DND-41 (cell line): ENCODE data around the gene RFTN1.
"Not testable (repeated sequence)": the region's sequence is repeated elsewhere in the genome, so short reads cannot be mapped to it uniquely, and the experiment has no call there.

ENCODE experiments used
- ATAC-seq: fragments of 200-7000 bp; cut with Tn5 transposase; 3 replicates; pipeline ENCODE4 v1.9.1; 2021; ENCODE audit warnings: low read depth; ENCODE audit not compliant: insufficient read depth
- DNase-seq: peaks from one replicate; pipeline ENCODE4 v3.0.0-alpha.2; 2020
- H2AFZ ChIP-seq: 2 replicates; pipeline ENCODE4 v1.6.0; 2012; ENCODE audit warnings: low read depth, low read length
- H3K27ac ChIP-seq: 2 replicates; pipeline ENCODE4 v1.5.1; 2012; ENCODE audit warnings: low read length, inconsistent platforms
- H3K27me3 ChIP-seq: fragments of 200-600 bp; sonication (generic); 2 replicates; pipeline ENCODE4 v1.6.0; 2012; ENCODE audit warnings: low read length, mild to moderate bottlenecking, inconsistent platforms; ENCODE audit not compliant: insufficient read depth, poor library complexity
- H3K36me3 ChIP-seq: 2 replicates; pipeline ENCODE4 v1.5.1; 2012; ENCODE audit warnings: low read length, inconsistent platforms; ENCODE audit not compliant: insufficient read depth
- H3K4me1 ChIP-seq: 2 replicates; pipeline ENCODE4 v1.5.1; 2012; ENCODE audit warnings: mild to moderate bottlenecking, low read length; ENCODE audit not compliant: insufficient read depth
- H3K4me2 ChIP-seq: 2 replicates; pipeline ENCODE4 v1.6.0; 2012; ENCODE audit warnings: mild to moderate bottlenecking, moderate library complexity, low read length, inconsistent platforms; ENCODE audit not compliant: insufficient read depth
- H3K4me3 ChIP-seq, 2 experiments: fragments of 200-600 bp in 1 of 2; shearing (Covaris generic) in 1 of 2; 2 replicates each; pipeline ENCODE4 v1.5.1; 2012 to 2016; ENCODE audit warnings: inconsistent platforms in 2 of 2, low read length in 2 of 2, mild to moderate bottlenecking in 2 of 2, low read depth in 1 of 2, moderate library complexity in 1 of 2
- H3K79me2 ChIP-seq: 2 replicates; pipeline ENCODE4 v1.6.0; 2012; ENCODE audit warnings: low read length, inconsistent platforms; ENCODE audit not compliant: insufficient read depth
- H3K9ac ChIP-seq: 2 replicates; pipeline ENCODE4 v1.6.0; 2012; ENCODE audit warnings: low read depth, mild to moderate bottlenecking, inconsistent platforms, low read length, moderate library complexity
- H3K9me3 ChIP-seq: 2 replicates; pipeline ENCODE4 v1.5.1; 2012; ENCODE audit warnings: low read length, moderate library complexity, mild to moderate bottlenecking, inconsistent platforms; ENCODE audit not compliant: insufficient read depth, severe bottlenecking
- H4K20me1 ChIP-seq: 2 replicates; pipeline ENCODE4 v1.6.0; 2012; ENCODE audit warnings: low read length; ENCODE audit not compliant: insufficient read depth
- CTCF ChIP-seq: IDR thresholded peaks from 2 replicates; pipeline ENCODE4 v1.5.1; 2012; ENCODE audit warnings: borderline replicate concordance, low read length, moderate library complexity, mild to moderate bottlenecking; ENCODE audit not compliant: poor library complexity, severe bottlenecking; ENCODE audit errors: extremely low read depth
- EZH2 ChIP-seq: IDR thresholded peaks from 3 replicates; pipeline ENCODE4 v1.6.1; 2012; ENCODE audit warnings: borderline replicate concordance, low read depth, mild to moderate bottlenecking, moderate library complexity, low read length, inconsistent platforms; ENCODE audit not compliant: severe bottlenecking

The RFTN1 gene

GRCh38 chr3:16313886-16314645 is 199.4 kb downstream of the RFTN1 start:
- H4K20me1 ChIP-seq = no peaks in the 10 kb centered on the region
- H3K79me2 ChIP-seq = peaks cover 50% of the 10 kb centered on the region
- no peak overlapping the region for H2AFZ ChIP-seq
- TF ChIP-seq CTCF (no peak), EZH2 (no peak)
- peak overlapping the region; percentile 48 for H3K9ac ChIP-seq
- no peaks in the 10 kb centered on the region for H3K9me3 ChIP-seq
- H3K4me1 ChIP-seq = peaks cover 91% of the 10 kb centered on the region
- peak overlapping the region; percentile 20; the same call in 1 of the 2 replicates for H3K4me2 ChIP-seq
- peak; percentile 31 for ATAC-seq
- H3K27me3 ChIP-seq = no peaks in the 10 kb centered on the region
- peaks cover 52% of the 10 kb centered on the region for H3K36me3 ChIP-seq
- H3K27ac ChIP-seq = peak overlapping the region; percentile 93
- no peak overlapping the region for H3K4me3 ChIP-seq
- peak; percentile 68 for DNase-seq

GRCh38 chr3:16311960-16312451 is 201.5 kb downstream of the RFTN1 start:
- Histone ChIP-seq H3K4me2 (peak overlapping the region; percentile 51), H4K20me1 (no peaks in the 10 kb centered on the region), H3K79me2 (peaks cover 51% of the 10 kb centered on the region), H3K9ac (peak overlapping the region; percentile 51), H3K36me3 (peaks cover 44% of the 10 kb centered on the region), H3K27ac (peak overlapping the region; percentile 93), H3K4me3 (peak overlapping the region in 1 of 2 experiments; percentile 10; a peak in 1 of 4 replicates), H3K27me3 (no peaks in the 10 kb centered on the region), H2AFZ (no peak overlapping the region), H3K4me1 (peaks cover 94% of the 10 kb centered on the region), H3K9me3 (no peaks in the 10 kb centered on the region)
- peak; percentile 81 for ATAC-seq
- DNase-seq = peak; percentile 86
- peak; percentile 3 for TF ChIP-seq CTCF
- no peak for TF ChIP-seq EZH2

- H3K36me3 ChIP-seq = peaks cover 43% of the 10 kb centered on the region
These were observed 203.0 kb downstream of the RFTN1 start for GRCh38 chr3:16310486-16310885.

GRCh38 chr3:16309558-16309957 is 203.9 kb downstream of the RFTN1 start:
- peak; percentile 67 for ATAC-seq
- H3K4me2 ChIP-seq = peak overlapping the region; percentile 41
- H3K9ac ChIP-seq = peak overlapping the region; percentile 35
- H3K9me3 ChIP-seq = no peaks in the 10 kb centered on the region
- TF ChIP-seq EZH2 = no peak
- TF ChIP-seq CTCF = no peak
- peaks cover 58% of the 10 kb centered on the region for H3K79me2 ChIP-seq
- no peaks in the 10 kb centered on the region for H3K27me3 ChIP-seq
- H2AFZ ChIP-seq = no peak overlapping the region
- peak overlapping the region; percentile 87 for H3K27ac ChIP-seq
- peaks cover 47% of the 10 kb centered on the region for H3K36me3 ChIP-seq
- H3K4me1 ChIP-seq = peaks cover 98% of the 10 kb centered on the region
- peak overlapping the region in 1 of 2 experiments; percentile 18; a peak in 1 of 4 replicates for H3K4me3 ChIP-seq
- no peaks in the 10 kb centered on the region for H4K20me1 ChIP-seq
- peak; percentile 72 for DNase-seq

More at GRCh38 chr3:16310486-16310885, 203.0 kb downstream of the RFTN1 start:
- H3K4me1 ChIP-seq = peaks cover 98% of the 10 kb centered on the region
- H3K27me3 ChIP-seq, H2AFZ ChIP-seq, H4K20me1 ChIP-seq, ATAC-seq, DNase-seq, H3K9me3 ChIP-seq, H3K4me3 ChIP-seq: not testable (repeated sequence)
- peak overlapping the region; percentile 35 for H3K9ac ChIP-seq
- H3K79me2 ChIP-seq = peaks cover 51% of the 10 kb centered on the region
- H3K4me2 ChIP-seq = peak overlapping the region; percentile 41
- H3K27ac ChIP-seq = peak overlapping the region; percentile 87
